Measurements from ENCODE around the gene ZMAT5.
A peak's percentile ranks its signal among the peaks of the same experiment; 100 is the strongest.

Gene ZMAT5

GRCh38 chr22:29766632-29767170, at the start of gene ZMAT5:
ZMAT5 (minus strand) TSS chr22:29767007; CDS start chr22:29748544, 18,463 bp downstream.
- peak; percentile 94 for DNase-seq

DNA sequence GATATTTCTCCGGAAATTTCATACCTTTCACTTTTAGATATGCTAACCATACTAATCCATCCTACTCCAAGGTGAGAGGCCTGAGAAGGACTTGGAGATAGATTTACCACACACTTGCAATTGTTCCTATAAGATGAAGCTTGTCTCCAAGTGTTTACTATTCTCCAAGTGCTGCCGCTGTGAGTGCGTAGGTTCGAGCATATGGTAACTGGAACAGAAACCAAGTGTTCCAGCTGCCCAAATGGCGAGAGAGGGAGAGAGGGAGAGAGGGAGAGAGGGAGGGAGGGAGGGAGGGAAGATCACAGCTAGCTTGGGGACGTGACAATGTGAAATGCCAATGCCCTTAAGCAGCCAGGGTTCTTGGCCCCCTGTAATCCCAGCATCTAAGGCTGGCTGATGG, 49.7 kb upstream of the ZMAT5 start:
- no peak for DNase-seq

GRCh38 chr22:29816128-29816527, 49.3 kb upstream of the ZMAT5 start:
- no peak for DNase-seq

- no peak for DNase-seq
Observed at GRCh38 chr22:29815580-29815979, 48.8 kb upstream of the ZMAT5 start.

- no peak for DNase-seq
Observed at GRCh38 chr22:29814003-29814402, 47.2 kb upstream of the ZMAT5 start.

GRCh38 chr22:29813563-29813962, 46.8 kb upstream of the ZMAT5 start:
- no peak for DNase-seq

DNA sequence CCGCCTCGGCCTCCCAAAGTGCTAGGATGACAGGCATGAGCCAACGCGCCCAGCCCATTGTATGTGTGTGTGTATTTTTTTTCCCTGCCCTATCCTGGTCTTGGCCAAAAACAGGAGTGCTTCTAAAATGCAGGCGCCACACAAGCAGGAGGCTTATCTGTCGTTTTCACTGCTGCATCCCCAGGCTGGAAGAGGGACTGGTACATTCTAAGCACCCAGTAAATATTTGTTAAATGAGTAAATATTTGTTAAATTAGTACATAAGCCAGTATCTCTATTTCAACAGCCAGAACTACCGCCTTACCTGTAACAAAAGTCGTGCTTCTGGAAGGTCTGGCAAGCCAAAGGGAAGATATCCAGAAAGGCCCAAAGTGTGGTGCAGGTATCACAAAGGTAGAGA, 46.3 kb upstream of the ZMAT5 start:
- no peak for DNase-seq

DNA sequence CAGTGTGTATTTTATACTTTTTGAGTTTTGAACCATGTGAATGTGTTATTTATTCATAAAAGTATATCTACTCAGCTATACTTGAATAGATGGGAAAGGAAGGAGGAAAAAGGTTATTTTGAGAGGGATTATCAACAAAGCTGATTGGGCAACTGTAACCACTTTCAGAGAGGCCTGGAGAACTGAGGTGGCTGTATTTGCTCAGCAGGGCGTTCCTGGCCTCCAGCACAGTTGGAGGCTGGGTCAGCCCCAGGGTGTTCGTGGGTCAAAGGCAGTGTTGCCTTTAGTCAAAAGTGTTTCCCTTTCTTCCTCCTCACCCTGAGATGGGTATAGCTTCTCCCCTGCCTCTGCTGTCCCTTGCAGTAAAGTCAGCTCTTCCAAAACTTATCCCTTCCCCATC, 44.6 kb upstream of the ZMAT5 start:
- no peak for DNase-seq

DNA sequence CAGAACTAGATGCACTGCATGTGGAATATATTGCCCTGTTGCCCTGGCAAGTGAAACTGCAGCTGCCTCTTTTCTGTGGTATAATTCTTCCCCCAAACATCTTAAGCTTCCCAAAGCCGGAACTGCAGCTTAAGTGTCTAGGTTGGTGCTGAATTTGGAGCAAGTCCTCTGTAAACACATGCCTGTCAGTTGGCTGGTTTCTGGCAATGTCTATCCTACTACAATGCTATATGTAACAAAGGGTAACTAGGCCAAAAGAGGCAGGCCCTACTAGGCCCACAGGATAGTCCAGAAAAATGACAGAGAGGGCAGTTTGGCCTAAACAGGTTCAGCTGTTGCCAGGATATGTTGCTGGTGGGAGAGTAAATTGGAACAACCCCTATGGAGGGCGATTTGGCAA, 43.4 kb upstream of the ZMAT5 start:
- no peak for DNase-seq

DNA sequence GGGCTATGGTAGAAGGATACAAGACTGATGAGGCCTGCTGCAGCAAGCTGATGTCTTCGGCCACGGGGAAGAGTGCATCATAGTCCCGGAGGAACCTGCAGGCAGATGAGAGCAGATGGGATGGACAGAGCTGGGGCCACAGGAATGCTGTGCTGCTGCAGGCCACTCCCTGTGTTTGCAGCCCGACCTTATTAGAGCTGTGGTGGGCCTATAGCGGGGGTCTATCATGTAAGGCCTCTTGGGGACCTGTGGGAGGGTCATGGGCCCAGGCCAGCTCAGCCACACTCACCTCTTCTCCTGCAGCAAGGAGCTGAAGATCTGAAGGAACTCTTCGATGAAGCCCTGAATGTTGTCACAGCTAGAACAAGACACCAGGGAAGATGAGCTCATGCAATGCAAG, 39.4 kb upstream of the ZMAT5 start:
- DNase-seq = no peak

- no peak for DNase-seq
Observed at GRCh38 chr22:29804985-29805384, 38.2 kb upstream of the ZMAT5 start.

- DNase-seq = no peak
Observed at GRCh38 chr22:29803190-29803589, 36.4 kb upstream of the ZMAT5 start.

GRCh38 chr22:29801796-29802195, 35.0 kb upstream of the ZMAT5 start:
- no peak for DNase-seq

DNA sequence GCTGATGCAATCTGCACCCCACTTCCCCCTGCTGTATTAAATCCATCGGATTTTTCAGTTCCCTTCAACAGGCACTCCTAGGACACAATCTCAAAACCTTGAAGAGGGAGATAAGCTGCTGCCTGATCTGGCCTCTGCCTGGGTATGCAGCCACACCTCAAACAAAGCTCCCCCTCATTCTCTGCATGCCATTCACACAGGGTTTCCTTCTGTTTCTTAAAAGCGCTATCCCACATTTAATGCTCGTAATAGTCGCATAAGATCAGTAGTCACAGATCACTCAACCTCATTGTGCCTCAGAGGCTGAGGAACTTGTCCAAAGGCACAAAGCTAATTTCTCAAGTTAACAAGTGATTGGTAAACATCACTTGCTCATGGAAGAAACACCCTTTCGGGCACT, 34.3 kb upstream of the ZMAT5 start:
- no peak for DNase-seq

DNA sequence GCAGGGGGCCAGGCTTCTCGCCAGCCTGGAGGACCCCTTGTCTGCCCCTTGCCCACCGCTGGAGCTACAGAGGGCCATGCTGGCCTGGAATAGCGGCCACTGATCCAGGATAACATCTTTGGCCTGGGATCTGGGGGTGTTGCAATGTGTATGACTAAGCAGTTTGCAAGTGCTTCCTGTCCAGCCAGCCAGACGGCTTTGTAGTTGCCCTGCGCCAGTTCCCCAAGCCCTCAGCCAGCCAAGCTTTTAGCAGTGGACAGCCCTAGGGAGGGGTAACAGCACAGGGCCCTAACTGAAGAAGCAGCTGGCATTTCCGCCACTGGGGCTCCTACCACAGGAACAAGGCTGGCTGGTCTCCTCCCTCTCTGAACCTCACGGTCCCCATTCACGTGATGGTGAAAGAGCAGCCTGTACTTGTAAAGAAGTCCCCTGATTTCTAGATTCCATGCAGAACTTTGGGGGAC, 32.4 kb upstream of the ZMAT5 start:
- DNase-seq = no peak

DNA sequence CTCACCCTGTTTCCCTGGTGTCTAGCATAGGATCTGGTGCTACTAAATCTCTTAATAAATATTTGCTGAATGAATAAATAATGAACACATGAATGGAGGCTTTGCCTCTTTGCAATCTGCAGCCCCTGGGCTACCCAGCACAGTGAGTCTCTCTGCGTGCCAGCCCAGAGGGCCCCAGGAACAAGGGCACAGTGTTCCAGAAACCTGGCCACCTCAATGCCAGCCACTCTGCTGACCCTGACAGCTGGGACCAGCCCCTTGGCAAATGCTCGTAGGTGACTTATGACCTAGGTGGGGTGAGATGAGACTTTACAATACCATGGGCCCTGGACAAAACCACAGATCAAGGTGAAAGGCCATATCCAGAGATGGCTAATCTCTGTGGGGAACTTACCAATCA, 32.0 kb upstream of the ZMAT5 start:
- no peak for DNase-seq

- no peak for DNase-seq
Observed at GRCh38 chr22:29798318-29798717, 31.5 kb upstream of the ZMAT5 start.

DNA sequence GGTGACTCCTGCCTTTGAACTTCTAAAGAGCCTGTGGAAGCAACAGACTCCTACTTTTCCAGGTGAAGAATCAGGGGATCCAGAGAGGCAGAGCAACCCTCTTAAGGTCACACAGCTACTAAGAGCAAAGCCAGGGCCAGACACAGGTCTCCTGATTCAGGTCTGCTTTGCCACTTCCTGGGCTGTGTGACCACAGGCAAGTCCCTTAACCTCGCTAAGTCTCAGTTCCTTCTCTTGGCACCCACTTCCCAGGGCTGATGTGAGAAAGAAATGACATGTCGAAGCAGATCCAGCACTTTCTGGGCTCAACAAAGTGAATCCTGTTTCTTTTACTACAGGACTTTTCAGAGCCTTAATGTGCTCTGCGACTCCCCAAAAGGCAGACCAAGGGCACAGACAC, 30.5 kb upstream of the ZMAT5 start:
- no peak for DNase-seq

- no peak for DNase-seq
Observed at GRCh38 chr22:29795663-29796062, 28.9 kb upstream of the ZMAT5 start.

- no peak for DNase-seq
Observed at GRCh38 chr22:29793396-29793795, 26.6 kb upstream of the ZMAT5 start.

- no peak for DNase-seq
Observed at GRCh38 chr22:29790061-29790460, 23.3 kb upstream of the ZMAT5 start.

DNA sequence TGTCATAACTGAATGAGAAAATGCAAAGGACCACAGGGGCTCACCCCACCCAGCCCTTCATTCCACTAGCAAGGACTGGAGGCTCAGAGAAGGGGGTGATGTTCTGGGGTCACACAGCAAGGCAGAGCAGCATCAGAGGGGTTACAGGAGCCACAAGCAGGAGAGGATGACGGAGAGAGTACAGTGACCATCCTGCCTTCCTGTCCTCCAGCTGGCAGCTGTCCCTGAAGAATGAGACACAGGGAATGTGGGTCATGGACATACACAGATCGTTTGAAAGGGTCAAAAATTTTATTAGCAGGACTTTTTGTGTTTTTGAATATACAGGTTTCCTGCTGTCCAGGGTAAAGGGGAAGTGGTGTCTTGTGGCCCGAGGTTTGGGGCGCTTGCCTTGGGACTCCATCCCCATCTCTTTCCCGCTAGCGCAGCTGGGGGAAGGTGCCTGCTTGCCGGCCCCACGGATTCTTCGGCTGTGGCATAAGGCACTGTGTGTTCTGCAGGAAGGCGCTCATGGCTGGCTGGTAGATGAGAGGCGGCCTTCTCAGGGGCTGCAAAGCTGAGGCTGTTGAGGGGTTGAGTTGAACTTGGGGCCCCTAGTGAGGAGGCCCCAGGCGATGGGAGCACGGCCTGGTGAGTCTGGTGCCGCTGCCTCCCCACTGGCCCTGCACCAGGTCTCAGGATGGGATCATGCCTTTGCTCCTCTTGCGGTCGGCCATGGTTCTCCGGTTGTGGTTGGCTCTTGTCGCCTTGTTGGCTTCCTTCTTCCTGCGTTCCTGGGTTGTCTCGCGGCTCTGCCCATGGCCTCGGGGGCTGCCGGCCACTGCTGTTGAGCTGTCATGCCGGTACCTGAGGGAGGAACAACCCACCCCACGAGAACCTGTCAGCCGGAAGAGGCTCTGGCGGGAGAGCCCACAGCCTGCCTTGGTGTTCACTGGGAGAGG, 21.8 kb upstream of the ZMAT5 start:
- no peak for DNase-seq

DNA sequence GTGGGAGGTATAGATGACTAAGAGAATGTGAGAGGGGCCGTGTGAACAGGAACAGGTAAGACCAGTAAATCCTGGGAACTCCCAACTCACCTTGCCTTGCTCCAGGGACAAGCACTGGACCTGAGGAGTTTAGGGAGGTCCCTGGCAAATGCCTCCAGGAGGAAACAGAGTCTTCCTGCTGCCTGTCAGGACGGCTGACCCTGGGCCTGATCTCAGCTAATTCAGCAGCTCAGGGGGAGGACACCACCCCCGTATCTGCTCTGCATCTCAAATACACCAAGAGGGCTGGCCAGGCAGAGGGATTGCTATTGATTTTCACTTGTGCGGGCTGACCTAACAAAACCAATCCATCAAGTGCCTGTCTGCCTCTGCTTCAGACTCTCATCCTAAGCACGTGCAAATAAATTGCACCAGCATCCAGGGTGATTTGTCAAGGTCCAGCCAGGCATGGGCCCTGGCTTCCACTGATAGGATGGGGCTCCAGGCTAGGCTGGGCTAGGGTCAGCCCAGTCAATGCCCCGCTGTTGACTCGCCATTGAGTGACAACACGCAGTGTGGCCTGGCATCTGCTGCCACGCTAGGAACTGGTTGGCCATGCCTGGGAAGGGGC, 20.7 kb upstream of the ZMAT5 start:
- DNase-seq = no peak

GRCh38 chr22:29786031-29786430, 19.2 kb upstream of the ZMAT5 start:
- DNase-seq = no peak
